ENCODE results near the gene BCL11B.

The BCL11B gene

DNA sequence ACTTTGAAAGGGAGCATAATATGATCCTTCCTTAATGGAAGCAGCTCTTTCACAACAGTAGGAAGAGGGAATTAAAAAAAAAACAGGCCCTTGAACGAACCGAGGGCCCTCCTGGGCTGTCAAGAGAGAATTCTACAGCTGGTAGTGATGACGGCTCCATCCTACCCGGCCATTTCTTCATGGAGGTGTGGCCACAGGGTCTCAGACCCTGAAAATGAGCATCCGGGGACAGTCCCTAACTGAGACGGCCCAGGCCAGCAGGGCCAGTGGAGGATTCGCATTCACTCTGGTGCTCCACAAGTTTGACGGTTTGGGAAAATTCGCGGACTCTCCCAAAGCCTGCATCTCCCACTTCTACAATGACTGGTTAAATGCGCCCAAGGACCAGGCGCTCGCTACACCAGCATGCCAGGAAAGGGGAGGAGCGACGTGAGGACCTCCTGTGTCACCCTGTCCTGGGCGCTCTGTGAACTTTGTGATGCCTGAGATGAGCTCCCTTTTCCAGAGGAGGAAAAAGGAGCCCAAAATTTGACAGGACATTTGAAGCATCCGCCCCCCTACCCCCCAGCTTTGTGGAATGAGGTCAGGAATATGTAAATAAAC, 66.8 kb downstream of the BCL11B start:
- no peak for TF ChIP-seq TCF4 (CRISPR knock-in tag; IDR thresholded peaks at IDR 0.05; ENCODE audit: borderline replicate concordance)
- TF ChIP-seq, protein P1, sequence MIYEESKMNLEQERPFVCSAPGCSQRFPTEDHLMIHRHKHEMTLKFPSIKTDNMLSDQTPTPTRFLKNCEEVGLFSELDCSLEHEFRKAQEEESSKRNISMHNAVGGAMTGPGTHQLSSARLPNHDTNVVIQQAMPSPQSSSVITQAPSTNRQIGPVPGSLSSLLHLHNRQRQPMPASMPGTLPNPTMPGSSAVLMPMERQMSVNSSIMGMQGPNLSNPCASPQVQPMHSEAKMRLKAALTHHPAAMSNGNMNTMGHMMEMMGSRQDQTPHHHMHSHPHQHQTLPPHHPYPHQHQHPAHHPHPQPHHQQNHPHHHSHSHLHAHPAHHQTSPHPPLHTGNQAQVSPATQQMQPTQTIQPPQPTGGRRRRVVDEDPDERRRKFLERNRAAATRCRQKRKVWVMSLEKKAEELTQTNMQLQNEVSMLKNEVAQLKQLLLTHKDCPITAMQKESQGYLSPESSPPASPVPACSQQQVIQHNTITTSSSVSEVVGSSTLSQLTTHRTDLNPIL (CRISPR knock-in tag; IDR thresholded peaks at IDR 0.05; ENCODE audit: low read depth): no peak
- TF ChIP-seq GLIS3 (CRISPR knock-in tag; IDR thresholded peaks at IDR 0.05): no peak
- no peak for TF ChIP-seq RARB (CRISPR knock-in tag; IDR thresholded peaks at IDR 0.05)
- no peak for TF ChIP-seq BACH2 (CRISPR knock-in tag; IDR thresholded peaks at IDR 0.05; ENCODE audit: borderline replicate concordance)
- no peak for TF ChIP-seq ZNF8 (CRISPR knock-in tag; IDR thresholded peaks at IDR 0.05)
- no peak for TF ChIP-seq ZNF70 (CRISPR knock-in tag; IDR thresholded peaks at IDR 0.05)
- TF ChIP-seq CSDC2 (CRISPR knock-in tag; IDR thresholded peaks at IDR 0.05): no peak
- TF ChIP-seq PPARA (CRISPR knock-in tag; IDR thresholded peaks at IDR 0.05; ENCODE audit: borderline replicate concordance): no peak
- ATAC-seq: no peak

DNA sequence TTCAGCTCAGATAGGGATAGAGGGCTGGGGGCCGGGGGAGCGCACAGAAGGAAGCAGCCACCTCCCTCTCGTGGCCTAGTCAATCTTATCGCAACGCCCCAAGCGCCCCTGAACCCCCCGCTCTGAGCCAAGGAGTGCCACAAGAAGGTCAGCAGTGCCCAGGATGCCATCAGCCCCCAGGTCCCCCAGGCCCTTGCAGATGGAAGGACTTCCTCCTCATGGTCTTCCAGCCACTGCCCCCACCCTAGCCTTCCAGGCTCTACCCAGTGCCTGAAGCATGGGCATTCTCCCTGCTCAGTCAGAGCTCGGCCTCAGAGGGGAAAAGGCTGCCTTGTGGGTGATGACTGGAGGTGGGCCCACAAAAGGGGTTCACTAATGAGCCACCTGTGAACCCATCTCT, 68.2 kb downstream of the BCL11B start:
- no peak for TF ChIP-seq SNAI2 (CRISPR knock-in tag; IDR thresholded peaks at IDR 0.05)
- no peak for TF ChIP-seq CSRNP3 (CRISPR knock-in tag; IDR thresholded peaks at IDR 0.05)
- TF ChIP-seq ZFP3 (CRISPR knock-in tag; IDR thresholded peaks at IDR 0.05): no peak
- no peak for TF ChIP-seq ESRRG (CRISPR knock-in tag; IDR thresholded peaks at IDR 0.05)
- TF ChIP-seq, protein P2, sequence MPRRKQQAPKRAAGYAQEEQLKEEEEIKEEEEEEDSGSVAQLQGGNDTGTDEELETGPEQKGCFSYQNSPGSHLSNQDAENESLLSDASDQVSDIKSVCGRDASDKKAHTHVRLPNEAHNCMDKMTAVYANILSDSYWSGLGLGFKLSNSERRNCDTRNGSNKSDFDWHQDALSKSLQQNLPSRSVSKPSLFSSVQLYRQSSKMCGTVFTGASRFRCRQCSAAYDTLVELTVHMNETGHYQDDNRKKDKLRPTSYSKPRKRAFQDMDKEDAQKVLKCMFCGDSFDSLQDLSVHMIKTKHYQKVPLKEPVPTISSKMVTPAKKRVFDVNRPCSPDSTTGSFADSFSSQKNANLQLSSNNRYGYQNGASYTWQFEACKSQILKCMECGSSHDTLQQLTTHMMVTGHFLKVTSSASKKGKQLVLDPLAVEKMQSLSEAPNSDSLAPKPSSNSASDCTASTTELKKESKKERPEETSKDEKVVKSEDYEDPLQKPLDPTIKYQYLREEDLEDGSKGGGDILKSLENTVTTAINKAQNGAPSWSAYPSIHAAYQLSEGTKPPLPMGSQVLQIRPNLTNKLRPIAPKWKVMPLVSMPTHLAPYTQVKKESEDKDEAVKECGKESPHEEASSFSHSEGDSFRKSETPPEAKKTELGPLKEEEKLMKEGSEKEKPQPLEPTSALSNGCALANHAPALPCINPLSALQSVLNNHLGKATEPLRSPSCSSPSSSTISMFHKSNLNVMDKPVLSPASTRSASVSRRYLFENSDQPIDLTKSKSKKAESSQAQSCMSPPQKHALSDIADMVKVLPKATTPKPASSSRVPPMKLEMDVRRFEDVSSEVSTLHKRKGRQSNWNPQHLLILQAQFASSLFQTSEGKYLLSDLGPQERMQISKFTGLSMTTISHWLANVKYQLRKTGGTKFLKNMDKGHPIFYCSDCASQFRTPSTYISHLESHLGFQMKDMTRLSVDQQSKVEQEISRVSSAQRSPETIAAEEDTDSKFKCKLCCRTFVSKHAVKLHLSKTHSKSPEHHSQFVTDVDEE (CRISPR knock-in tag; IDR thresholded peaks at IDR 0.05): no peak
- TF ChIP-seq ZNF8 (CRISPR knock-in tag; IDR thresholded peaks at IDR 0.05): no peak
- TF ChIP-seq GLIS3 (CRISPR knock-in tag; IDR thresholded peaks at IDR 0.05): no peak
- TF ChIP-seq ZC3H10 (CRISPR knock-in tag; IDR thresholded peaks at IDR 0.05): no peak
- no peak for TF ChIP-seq TCF4 (CRISPR knock-in tag; IDR thresholded peaks at IDR 0.05; ENCODE audit: borderline replicate concordance)

GRCh38 chr14:99203080-99203479, 68.9 kb downstream of the BCL11B start:
- TF ChIP-seq CSRNP3 (CRISPR knock-in tag; IDR thresholded peaks at IDR 0.05) (no peak), ZFP30 (CRISPR knock-in tag; IDR thresholded peaks at IDR 0.05) (no peak)

More for the DNA sequence above, 68.2 kb downstream of the BCL11B start:
- no peak for ATAC-seq

GRCh38 chr14:99202516-99202915, 69.5 kb downstream of the BCL11B start:
- ATAC-seq: no peak
- TF ChIP-seq OSR1 (CRISPR knock-in tag; IDR thresholded peaks at IDR 0.05) (no peak), ZNF70 (CRISPR knock-in tag; IDR thresholded peaks at IDR 0.05) (no peak), ZFP3 (CRISPR knock-in tag; IDR thresholded peaks at IDR 0.05) (no peak), PPARA (CRISPR knock-in tag; IDR thresholded peaks at IDR 0.05; ENCODE audit: borderline replicate concordance) (no peak), CSDC2 (CRISPR knock-in tag; IDR thresholded peaks at IDR 0.05) (no peak), ZC3H10 (CRISPR knock-in tag; IDR thresholded peaks at IDR 0.05) (no peak), ZFP30 (CRISPR knock-in tag; IDR thresholded peaks at IDR 0.05) (no peak), CSRNP3 (CRISPR knock-in tag; IDR thresholded peaks at IDR 0.05) (no peak), ZNF565 (CRISPR knock-in tag; conservative IDR thresholded peaks at IDR 0.05; ENCODE audit: low read depth) (no peak)
- TF ChIP-seq, protein P3, sequence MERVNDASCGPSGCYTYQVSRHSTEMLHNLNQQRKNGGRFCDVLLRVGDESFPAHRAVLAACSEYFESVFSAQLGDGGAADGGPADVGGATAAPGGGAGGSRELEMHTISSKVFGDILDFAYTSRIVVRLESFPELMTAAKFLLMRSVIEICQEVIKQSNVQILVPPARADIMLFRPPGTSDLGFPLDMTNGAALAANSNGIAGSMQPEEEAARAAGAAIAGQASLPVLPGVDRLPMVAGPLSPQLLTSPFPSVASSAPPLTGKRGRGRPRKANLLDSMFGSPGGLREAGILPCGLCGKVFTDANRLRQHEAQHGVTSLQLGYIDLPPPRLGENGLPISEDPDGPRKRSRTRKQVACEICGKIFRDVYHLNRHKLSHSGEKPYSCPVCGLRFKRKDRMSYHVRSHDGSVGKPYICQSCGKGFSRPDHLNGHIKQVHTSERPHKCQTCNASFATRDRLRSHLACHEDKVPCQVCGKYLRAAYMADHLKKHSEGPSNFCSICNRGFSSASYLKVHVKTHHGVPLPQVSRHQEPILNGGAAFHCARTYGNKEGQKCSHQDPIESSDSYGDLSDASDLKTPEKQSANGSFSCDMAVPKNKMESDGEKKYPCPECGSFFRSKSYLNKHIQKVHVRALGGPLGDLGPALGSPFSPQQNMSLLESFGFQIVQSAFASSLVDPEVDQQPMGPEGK (CRISPR knock-in tag; IDR thresholded peaks at IDR 0.05; ENCODE audit: borderline replicate concordance): no peak
- TF ChIP-seq, protein P2 (CRISPR knock-in tag; IDR thresholded peaks at IDR 0.05): no peak
- TF ChIP-seq, protein P1 (CRISPR knock-in tag; IDR thresholded peaks at IDR 0.05; ENCODE audit: low read depth): no peak

More at GRCh38 chr14:99203080-99203479, 68.9 kb downstream of the BCL11B start:
- ATAC-seq: no peak
